PC-3 (cell line): ENCODE data around the gene TMEM235. TPM values are rescaled to one million over a fixed set of nuclear protein-coding genes. Genes with fewer than 3 reads are reported as not detected.

Source experiments
- ATAC-seq: fragments of 200-7000 bp; cut with Tn5 transposase; 2 replicates; pipeline ENCODE4 v1.9.1; 2020; ENCODE audit warnings: mild to moderate bottlenecking, moderate library complexity
- BruUV-seq: library from RNA; stranded (reverse); fragments of 400-500 nt; replicated peaks from 2 replicates; lab custom pipeline; 2021; lab: Mats Ljungman, UMichigan
- CTCF ChIA-PET: fragments of 300-600 bp; sonication (Branson Sonifier 250); formaldehyde crosslinking; loops from one replicate; lab custom pipeline; 2022; ENCODE audit warnings: antibody characterized with exemption; lab: Charles Lee
- POLR2A ChIA-PET: fragments of 300-600 bp; sonication (Branson Sonifier 250); formaldehyde crosslinking; loops from one replicate; lab custom pipeline; 2022; ENCODE audit warnings: antibody characterized with exemption; ENCODE audit not compliant: unreplicated experiment; lab: Charles Lee
- DNase-seq: peaks from one replicate; pipeline ENCODE4 v3.0.0-alpha.2; 2015
- H2AFZ ChIP-seq: fragments of 300-600 bp; sonication (generic); 2 replicates; pipeline ENCODE4 v1.6.0; 2016; ENCODE audit warnings: antibody characterized with exemption, low read length
- H3F3A ChIP-seq: fragments of 300-600 bp; sonication (generic); one replicate; pipeline ENCODE4 v1.6.0; 2017; ENCODE audit warnings: antibody characterized with exemption, low read length, control low read depth, mild to moderate bottlenecking; ENCODE audit not compliant: unreplicated experiment
- H3K27ac ChIP-seq: fragments of 300-600 bp; sonication (generic); 2 replicates; pipeline ENCODE4 v1.5.1; 2016; ENCODE audit warnings: mild to moderate bottlenecking, low read length
- H3K27me3 ChIP-seq: fragments of 300-600 bp; sonication (generic); 2 replicates; pipeline ENCODE4 v1.6.1; 2016; ENCODE audit warnings: low read length, mixed read lengths
- H3K36me3 ChIP-seq: fragments of 300-600 bp; sonication (generic); 2 replicates; pipeline ENCODE4 v1.6.1; 2016; ENCODE audit warnings: low read depth, mixed run types, low read length, mixed read lengths
- H3K4me1 ChIP-seq: fragments of 300-600 bp; sonication (generic); 2 replicates; pipeline ENCODE4 v1.5.1; 2016; ENCODE audit warnings: low read length; ENCODE audit not compliant: insufficient read depth
- H3K4me2 ChIP-seq: fragments of 300-600 bp; sonication (generic); 2 replicates; pipeline ENCODE4 v1.6.0; 2016; ENCODE audit warnings: low read length
- H3K4me3 ChIP-seq: fragments of 300-600 bp; sonication (generic); 2 replicates; pipeline ENCODE4 v1.5.1; 2016; ENCODE audit warnings: mild to moderate bottlenecking, low read length, mixed read lengths
- H3K79me2 ChIP-seq: fragments of 300-600 bp; sonication (generic); 2 replicates; pipeline ENCODE4 v1.6.1; 2017; ENCODE audit warnings: low read length, mixed read lengths
- H3K9ac ChIP-seq: fragments of 300-600 bp; sonication (generic); 2 replicates; pipeline ENCODE4 v1.6.0; 2016; ENCODE audit warnings: mild to moderate bottlenecking, low read length
- H3K9me2 ChIP-seq: fragments of 300-600 bp; sonication (generic); replicated peaks from 2 replicates; pipeline ENCODE4 v1.6.1; 2016; ENCODE audit warnings: mixed run types, low read length, mixed read lengths
- H3K9me3 ChIP-seq: fragments of 300-600 bp; sonication (generic); 2 replicates; pipeline ENCODE4 v1.6.1; 2016; ENCODE audit warnings: low read length, mixed read lengths
- H4K20me1 ChIP-seq: fragments of 300-600 bp; sonication (generic); 2 replicates; pipeline ENCODE4 v1.6.1; 2016; ENCODE audit warnings: low read length, mixed read lengths
- EZH2 ChIP-seq: fragments of 300-600 bp; sonication (generic); IDR thresholded peaks from one replicate; pipeline ENCODE4 v1.6.1; 2017; ENCODE audit warnings: antibody characterized with exemption, mild to moderate bottlenecking, low read length; ENCODE audit not compliant: unreplicated experiment
- EZH2phosphoT487 ChIP-seq: fragments of 300-600 bp; sonication (generic); IDR thresholded peaks from 2 replicates; pipeline ENCODE4 v1.6.1; 2018; ENCODE audit warnings: mild to moderate bottlenecking, antibody characterized with exemption, low read length, borderline replicate concordance
- intact Hi-C: fragments of 100-400 bp; cut with micrococcal nuclease; formaldehyde crosslinking; loops from 2 replicates; pipeline ENCODE4 v1.9.0; 2023
- total RNA-seq: library from RNA; depleted of rRNA; stranded (reverse); fragments of >200 nt; gene quantifications from 2 replicates; pipeline ENCODE4 v1.2.3, GENCODE V29; 2014
- TF ChIP-seq, protein P1 (sequence below): fragments of 300-600 bp; sonication (generic); conservative IDR thresholded peaks from 2 replicates; pipeline ENCODE4 v1.5.1; 2017; ENCODE audit warnings: antibody characterized with exemption, low read depth, mild to moderate bottlenecking, low read length

Gene TMEM235
- total RNA-seq, 1 experiment from 2014 or later: not detected

DNA sequence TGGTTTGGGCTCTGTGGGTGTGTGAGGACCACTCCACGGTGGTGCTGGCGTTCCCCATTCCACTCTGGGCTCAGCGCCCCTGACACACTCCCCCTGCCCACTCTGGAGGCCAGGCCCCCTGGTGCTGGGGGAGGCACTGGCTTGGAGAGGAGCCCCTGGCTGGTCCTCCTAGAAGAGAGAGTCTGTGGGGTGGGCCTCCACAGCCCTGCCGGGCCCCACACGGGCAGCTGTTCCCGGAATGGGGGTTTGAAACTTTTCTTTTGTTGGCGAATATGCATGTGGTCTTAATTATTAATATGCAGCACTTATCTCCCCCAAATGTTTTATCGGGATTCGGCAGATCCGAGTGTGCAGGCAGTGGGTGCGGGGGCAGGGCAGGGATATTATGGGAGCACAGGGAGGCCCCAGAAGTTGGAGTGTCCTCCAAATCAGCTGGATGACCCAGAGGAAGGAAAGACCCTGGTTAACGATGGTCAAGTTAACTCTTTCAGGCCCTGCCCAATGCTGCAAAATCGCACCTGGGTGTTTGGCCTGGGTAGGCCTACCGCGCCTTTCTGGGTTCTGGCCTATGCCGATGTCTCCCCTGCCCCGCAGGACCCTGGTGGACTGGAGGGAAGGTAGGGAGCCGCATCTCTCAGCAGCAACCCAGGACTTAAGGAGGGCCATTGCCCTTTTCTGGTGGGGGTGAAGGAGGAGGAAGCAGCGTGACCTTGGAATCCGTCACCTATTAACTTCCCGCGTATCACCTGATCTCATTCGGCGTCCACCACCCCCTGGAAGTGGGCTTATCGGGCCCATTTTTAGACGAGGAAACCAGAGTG, 36.0 kb downstream of the TMEM235 start:
- H3K27me3 ChIP-seq: 0 out of 2 replicates have a peak, but pooled peaks cover 4% of the 10 kb centered on the region
- intact Hi-C loops: no loop called here
- no peak overlapping the region for H3K27ac ChIP-seq
- peaks cover under 1% of the 10 kb centered on the region; the same call in 1 of the 2 replicates for H3K4me1 ChIP-seq
- H3K4me2 ChIP-seq: no peak overlapping the region
- H3K9ac ChIP-seq: no peak overlapping the region
- H3K4me3 ChIP-seq: no peak overlapping the region
- no peaks in the 10 kb centered on the region for H4K20me1 ChIP-seq
- TF ChIP-seq, protein P1, sequence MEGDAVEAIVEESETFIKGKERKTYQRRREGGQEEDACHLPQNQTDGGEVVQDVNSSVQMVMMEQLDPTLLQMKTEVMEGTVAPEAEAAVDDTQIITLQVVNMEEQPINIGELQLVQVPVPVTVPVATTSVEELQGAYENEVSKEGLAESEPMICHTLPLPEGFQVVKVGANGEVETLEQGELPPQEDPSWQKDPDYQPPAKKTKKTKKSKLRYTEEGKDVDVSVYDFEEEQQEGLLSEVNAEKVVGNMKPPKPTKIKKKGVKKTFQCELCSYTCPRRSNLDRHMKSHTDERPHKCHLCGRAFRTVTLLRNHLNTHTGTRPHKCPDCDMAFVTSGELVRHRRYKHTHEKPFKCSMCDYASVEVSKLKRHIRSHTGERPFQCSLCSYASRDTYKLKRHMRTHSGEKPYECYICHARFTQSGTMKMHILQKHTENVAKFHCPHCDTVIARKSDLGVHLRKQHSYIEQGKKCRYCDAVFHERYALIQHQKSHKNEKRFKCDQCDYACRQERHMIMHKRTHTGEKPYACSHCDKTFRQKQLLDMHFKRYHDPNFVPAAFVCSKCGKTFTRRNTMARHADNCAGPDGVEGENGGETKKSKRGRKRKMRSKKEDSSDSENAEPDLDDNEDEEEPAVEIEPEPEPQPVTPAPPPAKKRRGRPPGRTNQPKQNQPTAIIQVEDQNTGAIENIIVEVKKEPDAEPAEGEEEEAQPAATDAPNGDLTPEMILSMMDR: no peak
- no peak for TF ChIP-seq EZH2phosphoT487
- TF ChIP-seq EZH2: no peak
- no peaks in the 10 kb centered on the region for H3K9me2 ChIP-seq
- H2AFZ ChIP-seq: no peak overlapping the region
- no peaks in the 10 kb centered on the region for H3K36me3 ChIP-seq
- no peaks in the 10 kb centered on the region for H3F3A ChIP-seq
- H3K79me2 ChIP-seq: no peaks in the 10 kb centered on the region
- H3K9me3 ChIP-seq: no peaks in the 10 kb centered on the region
- BruUV-seq: no TSS peak
- no peak for ATAC-seq
- ChIA-PET POLR2A (no interaction called here), CTCF (no interaction called here)
- no peak for DNase-seq

DNA sequence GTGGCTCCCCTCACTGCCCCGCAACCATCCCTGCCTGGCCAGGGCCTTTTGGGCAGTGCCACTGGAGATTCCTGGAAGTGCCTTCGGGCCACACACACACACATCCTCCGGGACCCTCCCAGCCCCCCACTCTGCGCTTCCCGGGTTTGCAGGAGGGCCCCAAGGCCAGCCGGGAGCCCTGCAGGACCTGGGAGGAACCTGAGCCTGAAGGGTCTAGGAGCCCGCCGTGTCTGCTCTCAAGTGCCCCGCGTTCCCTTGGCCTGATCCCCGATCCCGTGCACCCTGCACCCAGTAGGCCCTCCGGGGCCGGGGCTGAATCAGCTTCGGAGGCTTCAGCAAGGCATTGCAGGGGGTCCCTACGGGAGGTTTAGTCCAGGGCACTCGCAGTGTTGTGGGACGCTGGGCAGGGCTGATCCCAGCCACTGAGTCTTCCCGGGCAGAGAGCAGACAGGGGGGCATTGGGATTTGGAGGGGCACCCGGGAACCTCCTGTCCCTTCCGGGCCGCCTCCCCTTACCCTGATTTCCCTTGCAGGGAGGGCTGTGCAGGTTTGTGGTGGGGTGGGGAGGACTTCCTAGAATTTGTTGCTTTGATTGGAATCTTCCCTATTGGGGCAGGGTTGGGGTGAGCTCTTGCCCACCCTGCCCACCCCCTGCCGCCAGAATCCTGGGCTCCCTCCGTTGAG, 36.9 kb downstream of the TMEM235 start:
- H3K9ac ChIP-seq: no peak overlapping the region
- H3K9me2 ChIP-seq: no peaks in the 10 kb centered on the region
- H3K27ac ChIP-seq: no peak overlapping the region

More for the DNA sequence above, 36.9 kb downstream of the TMEM235 start:
- Histone ChIP-seq H3K36me3 (no peaks in the 10 kb centered on the region), H3K27me3 (0 out of 2 replicates have a peak, but pooled peaks cover 4% of the 10 kb centered on the region), H4K20me1 (no peaks in the 10 kb centered on the region), H3F3A (no peaks in the 10 kb centered on the region), H3K4me3 (no peak overlapping the region), H3K4me2 (no peak overlapping the region), H2AFZ (no peak overlapping the region), H3K9me3 (no peaks in the 10 kb centered on the region), H3K79me2 (no peaks in the 10 kb centered on the region), H3K4me1 (peaks cover 6% of the 10 kb centered on the region; the same call in 1 of the 2 replicates)
- BruUV-seq: no TSS peak
- DNase-seq: no peak
- CTCF ChIA-PET: no interaction called here
- POLR2A ChIA-PET: no interaction called here
- intact Hi-C loops: no loop called here
- ATAC-seq: no peak
- no peak for TF ChIP-seq EZH2
- TF ChIP-seq, protein P1: no peak
- TF ChIP-seq EZH2phosphoT487: no peak
